Smooth muscle cell (in vitro differentiated cells): ENCODE data around the gene CPNE2. TPM values are rescaled to one million over a fixed set of nuclear protein-coding genes. Genes with fewer than 3 reads are reported as not detected.

Source experiments
- DNase-seq: peaks from one replicate; lab custom pipeline; 2025; ENCODE audit not compliant: unreplicated experiment; lab: John Stamatoyannopoulos, UW
- H2AFZ ChIP-seq: fragments of 200-600 bp; sonication (generic); 2 replicates; pipeline ENCODE4 v1.6.0; 2016; ENCODE audit warnings: antibody characterized with exemption, low read depth, mild to moderate bottlenecking
- H3F3A ChIP-seq: fragments of 200-600 bp; sonication (generic); 2 replicates; pipeline ENCODE4 v1.6.0; 2017; ENCODE audit warnings: antibody characterized with exemption, low read depth
- H3K27ac ChIP-seq: fragments of 200-600 bp; sonication (generic); 2 replicates; pipeline ENCODE4 v1.5.1; 2016; ENCODE audit warnings: low read depth, mild to moderate bottlenecking
- H3K27me3 ChIP-seq: fragments of 200-600 bp; sonication (generic); 2 replicates; pipeline ENCODE4 v1.6.1; 2016; ENCODE audit warnings: low read depth, mild to moderate bottlenecking
- H3K36me3 ChIP-seq: fragments of 200-600 bp; sonication (generic); 2 replicates; pipeline ENCODE4 v1.5.1; 2016; ENCODE audit warnings: low read depth
- H3K4me1 ChIP-seq: fragments of 200-600 bp; sonication (generic); 2 replicates; pipeline ENCODE4 v1.5.1; 2016; ENCODE audit warnings: low read depth
- H3K4me2 ChIP-seq: fragments of 200-600 bp; sonication (generic); 2 replicates; pipeline ENCODE4 v1.6.0; 2016; ENCODE audit warnings: mild to moderate bottlenecking
- H3K4me3 ChIP-seq: fragments of 200-600 bp; sonication (generic); 2 replicates; pipeline ENCODE4 v1.5.1; 2016; ENCODE audit warnings: mild to moderate bottlenecking
- H3K79me2 ChIP-seq: fragments of 200-600 bp; sonication (generic); 2 replicates; pipeline ENCODE4 v1.6.0; 2016; ENCODE audit warnings: low read depth, mild to moderate bottlenecking
- H3K9ac ChIP-seq: fragments of 200-600 bp; sonication (generic); 2 replicates; pipeline ENCODE4 v1.6.0; 2016; ENCODE audit warnings: low read depth
- H3K9me3 ChIP-seq: fragments of 200-600 bp; sonication (generic); replicated peaks from 2 replicates; pipeline ENCODE4 v1.5.1; 2016; ENCODE audit warnings: low read depth
- H4K20me1 ChIP-seq: fragments of 200-600 bp; sonication (generic); 2 replicates; pipeline ENCODE4 v1.6.0; 2016; ENCODE audit warnings: low read depth
- CTCF ChIP-seq: fragments of 200-600 bp; sonication (generic); IDR thresholded peaks from 2 replicates; pipeline ENCODE4 v1.5.1; 2017; ENCODE audit warnings: borderline replicate concordance, mild to moderate bottlenecking, antibody characterized with exemption; ENCODE audit not compliant: insufficient read depth, poor library complexity, severe bottlenecking
- WGBS: methylation state at CpG from one replicate; pipeline ENCODE4 v1.1.7; 2016; ENCODE audit warnings: low lambda C conversion rate; 5-methylcytosine and 5-hydroxymethylcytosine counted together
- polyA plus RNA-seq: library from polyadenylated mRNA; unstranded; fragments of >200 nt; fragmentation: Nextera tagmentation; extraction: Ambion mirVana; gene quantifications from 2 replicates; pipeline ENCODE4 v1.2.1, GENCODE V29; 2016
- total RNA-seq: library from RNA; depleted of rRNA; stranded (reverse); fragments of >200 nt; gene quantifications from 2 replicates; pipeline ENCODE4 v1.2.3, GENCODE V29; 2014

CPNE2 gene
- total and polyA plus RNA-seq, 2 experiments from 2014 or later, result 18.2 to 19.8 TPM

GRCh38 chr16:57137566-57138273, 45.3 kb downstream of the CPNE2 start:
- no peak for TF ChIP-seq CTCF
- Histone ChIP-seq H4K20me1 (no peaks in the 10 kb centered on the region), H3F3A (no peaks in the 10 kb centered on the region), H3K27me3 (no peaks in the 10 kb centered on the region), H3K4me2 (no peak overlapping the region), H3K4me1 (no peaks in the 10 kb centered on the region), H3K36me3 (no peaks in the 10 kb centered on the region), H2AFZ (no peak overlapping the region), H3K27ac (no peak overlapping the region), H3K4me3 (no peak overlapping the region), H3K9ac (no peak overlapping the region), H3K9me3 (no peaks in the 10 kb centered on the region), H3K79me2 (no peaks in the 10 kb centered on the region)
- no peak for DNase-seq
- 96% methylated on average over 10 of the region's 10 CpGs for WGBS

- H3K4me1 ChIP-seq, result no peaks in the 10 kb centered on the region
- no peak overlapping the region for H3K4me3 ChIP-seq
- no peaks in the 10 kb centered on the region for H3K79me2 ChIP-seq
- no peak for TF ChIP-seq CTCF
- no peak overlapping the region for H2AFZ ChIP-seq
- no peaks in the 10 kb centered on the region for H3K9me3 ChIP-seq
- WGBS, result 86% methylated on average over 10 of the region's 10 CpGs
- H3K9ac ChIP-seq, result no peak overlapping the region
- H3K27me3 ChIP-seq, result no peaks in the 10 kb centered on the region
- no peaks in the 10 kb centered on the region for H3K36me3 ChIP-seq
- H4K20me1 ChIP-seq, result no peaks in the 10 kb centered on the region
- no peak overlapping the region for H3K27ac ChIP-seq
- H3F3A ChIP-seq, result no peaks in the 10 kb centered on the region
- DNase-seq, result no peak
- H3K4me2 ChIP-seq, result no peak overlapping the region
These were observed 46.0 kb downstream of the CPNE2 start for GRCh38 chr16:57138281-57138935.

- no peak for TF ChIP-seq CTCF
- H2AFZ ChIP-seq, result no peak overlapping the region
- no peaks in the 10 kb centered on the region for H3K9me3 ChIP-seq
- no peaks in the 10 kb centered on the region for H3K36me3 ChIP-seq
- no peaks in the 10 kb centered on the region for H3K4me1 ChIP-seq
- H3K9ac ChIP-seq, result no peak overlapping the region
- H3K4me3 ChIP-seq, result no peak overlapping the region
- H3F3A ChIP-seq, result no peaks in the 10 kb centered on the region
- no peaks in the 10 kb centered on the region for H3K27me3 ChIP-seq
- no peak for DNase-seq
- H3K4me2 ChIP-seq, result no peak overlapping the region
- H4K20me1 ChIP-seq, result no peaks in the 10 kb centered on the region
- H3K27ac ChIP-seq, result no peak overlapping the region
- H3K79me2 ChIP-seq, result no peaks in the 10 kb centered on the region
- WGBS, result 98% methylated on average over 7 of the region's 7 CpGs
These were observed 48.7 kb downstream of the CPNE2 start for GRCh38 chr16:57140931-57141668.
